Peyer's patch (tissue), 4 donors: ENCODE results near the gene SUV39H1.

Source experiments
- CTCF ChIP-seq, 6 experiments: fragments of 450-650 bp in 4 of 6; fragments of 200-600 bp in 2 of 6; sonication (generic) in 1 of 6; IDR thresholded peaks; one replicate each; pipeline ENCODE4 v1.5.1; 2017 to 2019; ENCODE audit warnings: antibody characterized with exemption in 6 of 6, mild to moderate bottlenecking in 3 of 6, moderate library complexity in 1 of 6
- POLR2A ChIP-seq, 2 donors: fragments of 450-650 bp; IDR thresholded peaks; one replicate each; pipeline ENCODE4 v1.5.1; 2017; ENCODE audit warnings: antibody characterized with exemption in 2 of 2, mild to moderate bottlenecking in 2 of 2, moderate library complexity in 2 of 2

- no peak for TF ChIP-seq CTCF (IDR thresholded peaks at IDR 0.05)
- no peak for TF ChIP-seq POLR2A (IDR thresholded peaks at IDR 0.05)
These were observed 15.5 kb downstream of the SUV39H1 start for GRCh38 chrX:48711929-48712505.
